ENCODE results near the gene RADIL.

- TF ChIP-seq CTCF (IDR thresholded peaks at IDR 0.05): no peak
- no peak for TF ChIP-seq POLR2A (IDR thresholded peaks at IDR 0.05)
These were observed 21.8 kb downstream of the RADIL start, which contains the start of gene PAPOLB for GRCh38 chr7:4861673-4862072.
